A549 treated with AZD9567 at 1 μM for 4 hours (cell line): ENCODE data around the gene KRT82. TPM values are rescaled to one million over a fixed set of nuclear protein-coding genes. Genes with fewer than 3 reads are reported as not detected.

Source experiments
- total RNA-seq: library from RNA; stranded (reverse); fragments of 200-300 nt; extraction: Qiagen RNA extraction; gene quantifications from 5 replicates; pipeline ENCODE4 v1.2.3, GENCODE V29; 2022; ENCODE audit not compliant: insufficient read depth

The KRT82 gene
- total RNA-seq = not detected in 5 replicates

GRCh38 chr12:52405922-52406385 lies at the start of gene KRT82:
KRT82 (minus strand) TSS chr12:52406335; CDS start chr12:52406277, 58 bp downstream.

GRCh38 chr12:52452101-52452500 lies 46.0 kb upstream of the KRT82 start, which contains the start of gene KRT6B:
KRT6B (minus strand) TSS chr12:52452146; CDS start chr12:52452078, 68 bp downstream.

GRCh38 chr12:52434081-52434733 lies 28.1 kb upstream of the KRT82 start, which contains the start of gene KRT75:
KRT75 (minus strand) TSS chr12:52434371; CDS start chr12:52434304, 67 bp downstream.

GRCh38 chr12:52385226-52385702 lies 20.9 kb downstream of the KRT82 start, which contains the start of gene KRT84:
KRT84 (minus strand) TSS chr12:52385652; CDS start chr12:52385585, 67 bp downstream.

GRCh38 chr12:52366738-52367485 lies 39.2 kb downstream of the KRT82 start, which contains the start of gene KRT85:
KRT85 (minus strand) TSS chr12:52367481; CDS start chr12:52367405, 76 bp downstream.

Other genes with a start within 250 kb of the KRT82 start
- 31.1 to 42.6 TPM (median 33.5 TPM) in 5 replicates for gene KRT80, start 214.3 kb downstream of the KRT82 start, total RNA-seq
- 4,095 to 6,117 TPM (median 5,628 TPM) in 5 replicates for gene KRT7, start 173.1 kb downstream of the KRT82 start, total RNA-seq
- 29.8 to 51.0 TPM (median 47.4 TPM) in 5 replicates for gene KRT86, start 131.7 kb downstream of the KRT82 start, total RNA-seq
- 3,123 to 4,150 TPM (median 3,993 TPM) in 5 replicates for gene KRT81, start 114.8 kb downstream of the KRT82 start, total RNA-seq
- gene KRT83, start 84.9 kb downstream of the KRT82 start, total RNA-seq = 6.0 to 6.6 TPM (median 6.4 TPM) in 5 replicates
- 0.05 TPM in 1 of 5 replicates, not detected in the others for gene KRT85, start 38.9 kb downstream of the KRT82 start, total RNA-seq
- gene KRT84, start 20.7 kb downstream of the KRT82 start, total RNA-seq = not detected in 5 replicates
- 0.07 to 0.20 TPM (median 0.14 TPM) in 4 of 5 replicates, not detected in the other for gene KRT75, start 28.0 kb upstream of the KRT82 start, total RNA-seq
- gene KRT6B, start 45.8 kb upstream of the KRT82 start, total RNA-seq = 0.03 TPM in 1 of 5 replicates, not detected in the others
- not detected in 5 replicates for gene KRT6C, start 67.5 kb upstream of the KRT82 start, total RNA-seq
- 5.2 to 7.8 TPM (median 6.7 TPM) in 5 replicates for gene KRT6A, start 86.9 kb upstream of the KRT82 start, total RNA-seq
- 0.23 to 0.63 TPM (median 0.34 TPM) in 4 of 5 replicates, not detected in the other for gene KRT5, start 114.1 kb upstream of the KRT82 start, total RNA-seq
- not detected in 5 replicates for gene KRT71, start 146.8 kb upstream of the KRT82 start, total RNA-seq
- not detected in 5 replicates for gene KRT74, start 167.5 kb upstream of the KRT82 start, total RNA-seq
- gene KRT72, start 195.1 kb upstream of the KRT82 start, total RNA-seq = not detected in 5 replicates
- not detected in 5 replicates for gene KRT73, start 212.2 kb upstream of the KRT82 start, total RNA-seq
- not detected in 5 replicates for gene KRT2, start 245.9 kb upstream of the KRT82 start, total RNA-seq